ENCODE results near the gene TOMM40L.
"Not testable (repeated sequence)": the region's sequence is repeated elsewhere in the genome, so short reads cannot be mapped to it uniquely, and the experiment has no call there.

The TOMM40L gene

GRCh38 chr1:161220002-161220401, 5.9 kb upstream of the TOMM40L start:
- DNase-seq (no peak), ATAC-seq (replicated peaks) (no peak)
- peaks cover 43 to 55% of the 10 kb centered on the region in 2 donors for H3K27me3 Mint-ChIP-seq
- no peaks in the 10 kb centered on the region for H3K9me3 Mint-ChIP-seq
- H3K36me3 Mint-ChIP-seq, result peaks cover 3 to 4% of the 10 kb centered on the region in 2 donors
- no peak overlapping the region for H3K4me3 Mint-ChIP-seq
- peaks cover 25 to 31% of the 10 kb centered on the region in 2 donors for H3K4me1 Mint-ChIP-seq
- no peak overlapping the region for H3K27ac Mint-ChIP-seq

GRCh38 chr1:161222175-161223019, 3.5 kb upstream of the TOMM40L start:
- peaks cover 28 to 37% of the 10 kb centered on the region in 2 donors for H3K4me1 Mint-ChIP-seq

GRCh38 chr1:161223805-161224694, 1.8 kb upstream of the TOMM40L start:
- Mint-ChIP-seq H3K27ac (peak overlapping the region; percentile 81), H3K9me3 (no peaks in the 10 kb centered on the region), H3K36me3 (peaks cover 6 to 14% of the 10 kb centered on the region in 2 donors), H3K4me1 (peaks cover 24 to 30% of the 10 kb centered on the region in 2 donors), H3K4me3 (no peak overlapping the region), H3K27me3 (peaks cover 40 to 44% of the 10 kb centered on the region in 2 donors)
- ATAC-seq (replicated peaks), result no peak
- no peak for DNase-seq

More at GRCh38 chr1:161222175-161223019, 3.5 kb upstream of the TOMM40L start:
- ATAC-seq (replicated peaks), result no peak
- H3K9me3 Mint-ChIP-seq, result no peaks in the 10 kb centered on the region
- H3K36me3 Mint-ChIP-seq, result peaks cover 0 to 1% of the 10 kb centered on the region in 2 donors
- no peak overlapping the region for H3K4me3 Mint-ChIP-seq
- H3K27ac Mint-ChIP-seq, result no peak overlapping the region
- peaks cover 40 to 52% of the 10 kb centered on the region in 2 donors for H3K27me3 Mint-ChIP-seq
- DNase-seq, result no peak

- H3K9me3 Mint-ChIP-seq; DNase-seq; H3K27ac Mint-ChIP-seq; ATAC-seq (replicated peaks); H3K4me3 Mint-ChIP-seq: not testable (repeated sequence)
- Mint-ChIP-seq H3K27me3 (peaks cover 34 to 37% of the 10 kb centered on the region in 2 donors), H3K4me1 (peaks cover 24 to 30% of the 10 kb centered on the region in 2 donors), H3K36me3 (peaks cover 11 to 19% of the 10 kb centered on the region in 2 donors)
Measured at GRCh38 chr1:161224695-161225087, 1.2 kb upstream of the TOMM40L start.

- Mint-ChIP-seq H3K27ac (no peak overlapping the region), H3K4me3 (no peak overlapping the region), H3K36me3 (peaks cover 13 to 21% of the 10 kb centered on the region in 2 donors), H3K27me3 (peaks cover 29 to 33% of the 10 kb centered on the region in 2 donors), H3K4me1 (peaks cover 24 to 30% of the 10 kb centered on the region in 2 donors), H3K9me3 (no peaks in the 10 kb centered on the region)
- DNase-seq (no peak), ATAC-seq (replicated peaks) (no peak)
Measured at GRCh38 chr1:161225178-161225533, 704 bp upstream of the TOMM40L start.

- peak overlapping the region; percentile 98 for H3K27ac Mint-ChIP-seq
- H3K4me1 Mint-ChIP-seq, result peaks cover 24 to 30% of the 10 kb centered on the region in 2 donors
Measured at GRCh38 chr1:161226320-161226711, 456 bp downstream of the TOMM40L start.

GRCh38 chr1:161226759-161227158, 899 bp downstream of the TOMM40L start:
- Mint-ChIP-seq H3K9me3 (no peaks in the 10 kb centered on the region), H3K4me3 (peak overlapping the region; percentile 99 to 100), H3K27me3 (peaks cover 24% of the 10 kb centered on the region in 2 donors), H3K27ac (peak overlapping the region; percentile 98), H3K4me1 (peaks cover 24 to 30% of the 10 kb centered on the region in 2 donors), H3K36me3 (peaks cover 21 to 29% of the 10 kb centered on the region in 2 donors)
- ATAC-seq (replicated peaks) (no peak), DNase-seq (no peak)

More at GRCh38 chr1:161226320-161226711, 456 bp downstream of the TOMM40L start:
- Mint-ChIP-seq H3K27me3 (peaks cover 24 to 25% of the 10 kb centered on the region in 2 donors), H3K36me3 (peaks cover 21 to 29% of the 10 kb centered on the region in 2 donors), H3K9me3 (no peaks in the 10 kb centered on the region), H3K4me3 (peak overlapping the region; percentile 99 to 100)
- DNase-seq (no peak), ATAC-seq (replicated peaks) (no peak)

GRCh38 chr1:161227196-161227871, 1.5 kb downstream of the TOMM40L start:
- Mint-ChIP-seq H3K27ac (peak overlapping the region; percentile 65), H3K4me1 (peaks cover 24 to 30% of the 10 kb centered on the region in 2 donors), H3K27me3 (peaks cover 18% of the 10 kb centered on the region in 2 donors), H3K4me3 (peak overlapping the region; percentile 99 to 100), H3K36me3 (peaks cover 21 to 29% of the 10 kb centered on the region in 2 donors), H3K9me3 (no peaks in the 10 kb centered on the region)
- ATAC-seq (replicated peaks) (peak; percentile 52 to 59), DNase-seq (peak; percentile 64)

- Mint-ChIP-seq H3K9me3 (no peaks in the 10 kb centered on the region), H3K27me3 (peaks cover 11% of the 10 kb centered on the region in 2 donors), H3K4me1 (peaks cover 24 to 30% of the 10 kb centered on the region in 2 donors), H3K27ac (no peak overlapping the region), H3K4me3 (peak overlapping the region; percentile 42 to 100), H3K36me3 (peaks cover 21 to 29% of the 10 kb centered on the region in 2 donors)
- DNase-seq (no peak), ATAC-seq (replicated peaks) (no peak)
Measured at GRCh38 chr1:161228032-161228431, 2.2 kb downstream of the TOMM40L start.

- ATAC-seq (replicated peaks) (no peak), DNase-seq (no peak)
- no peaks in the 10 kb centered on the region for H3K9me3 Mint-ChIP-seq
- peaks cover 21 to 29% of the 10 kb centered on the region in 2 donors for H3K36me3 Mint-ChIP-seq
- H3K4me1 Mint-ChIP-seq, result peaks cover 24 to 30% of the 10 kb centered on the region in 2 donors
- no peak overlapping the region for H3K27ac Mint-ChIP-seq
- no peaks in the 10 kb centered on the region for H3K27me3 Mint-ChIP-seq
- H3K4me3 Mint-ChIP-seq, result no peak overlapping the region
Measured at GRCh38 chr1:161229896-161230295, 4.0 kb downstream of the TOMM40L start.

- peaks cover 19 to 24% of the 10 kb centered on the region in 2 donors for H3K4me1 Mint-ChIP-seq
- H3K4me3 Mint-ChIP-seq, result no peak overlapping the region
- H3K27me3 Mint-ChIP-seq, result peaks cover 2 to 6% of the 10 kb centered on the region in 2 donors
- H3K9me3 Mint-ChIP-seq, result no peaks in the 10 kb centered on the region
- DNase-seq, result no peak
- no peak overlapping the region for H3K27ac Mint-ChIP-seq
- ATAC-seq (replicated peaks), result no peak
- H3K36me3 Mint-ChIP-seq, result peaks cover 21 to 29% of the 10 kb centered on the region in 2 donors
Measured at GRCh38 chr1:161230762-161231161, 4.9 kb downstream of the TOMM40L start.

GRCh38 chr1:161233102-161233501, 7.2 kb downstream of the TOMM40L start:
- DNase-seq (no peak), ATAC-seq (replicated peaks) (no peak)
- no peaks in the 10 kb centered on the region for H3K9me3 Mint-ChIP-seq
- H3K4me3 Mint-ChIP-seq, result no peak overlapping the region
- H3K27ac Mint-ChIP-seq, result no peak overlapping the region
- H3K27me3 Mint-ChIP-seq, result peaks cover 14 to 18% of the 10 kb centered on the region in 2 donors
- peaks cover 17 to 24% of the 10 kb centered on the region in 2 donors for H3K36me3 Mint-ChIP-seq
- peaks cover 1 to 2% of the 10 kb centered on the region in 2 donors for H3K4me1 Mint-ChIP-seq

- DNase-seq (no peak), ATAC-seq (replicated peaks) (no peak)
- Mint-ChIP-seq H3K27ac (no peak overlapping the region), H3K4me3 (no peak overlapping the region), H3K4me1 (no peaks in the 10 kb centered on the region), H3K36me3 (no peaks in the 10 kb centered on the region), H3K9me3 (no peaks in the 10 kb centered on the region), H3K27me3 (peaks cover 25 to 34% of the 10 kb centered on the region in 2 donors)
Measured at GRCh38 chr1:161235957-161236775, 10.3 kb downstream of the TOMM40L start.
